Measurements from ENCODE around the gene POLR2J3.
"Not testable (repeated sequence)": the region's sequence is repeated elsewhere in the genome, so short reads cannot be mapped to it uniquely, and the experiment has no call there.

DNA sequence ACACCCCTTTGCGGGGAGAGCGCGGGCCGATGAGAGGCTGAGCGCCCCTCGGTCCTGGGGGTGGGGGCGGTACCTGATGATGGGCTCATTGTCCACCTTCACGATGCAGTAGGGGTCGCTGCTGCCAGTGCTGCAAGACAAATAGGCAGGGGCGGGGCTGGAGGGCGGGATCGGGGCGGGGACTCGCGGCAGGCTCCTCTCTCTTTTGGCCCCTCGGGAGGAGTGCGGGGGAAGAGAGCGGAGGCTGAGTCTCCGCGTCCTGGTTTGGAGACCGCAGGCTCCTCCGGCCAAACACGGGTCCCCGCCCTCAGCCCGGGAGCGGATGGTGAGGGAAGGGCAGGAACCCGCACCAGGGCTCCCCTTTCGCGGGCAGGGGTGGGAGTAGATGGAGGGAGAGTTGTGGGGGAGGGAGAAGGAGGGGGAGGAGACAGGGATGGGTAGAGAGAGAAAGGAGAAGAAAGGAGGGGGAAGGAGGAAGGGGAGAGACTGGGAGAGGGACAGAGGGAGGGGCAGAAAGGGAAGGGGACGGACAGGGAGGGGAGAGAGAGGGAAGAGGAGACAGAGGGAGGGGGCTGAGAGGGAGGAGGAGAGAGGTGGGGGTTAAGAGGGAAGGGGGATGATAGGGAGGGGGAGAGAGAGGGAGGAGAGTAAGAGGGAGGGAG is 38.8 kb upstream of the POLR2J3 start:
- TF ChIP-seq CTCF (IDR thresholded peaks at IDR 0.05; ENCODE audit: insufficient read depth, low read depth, low read length); EZH2 (IDR thresholded peaks at IDR 0.05; ENCODE audit: insufficient read depth, low read length): not testable (repeated sequence)

Data from astrocyte (in vitro differentiated cells and primary cell).